Measurements from ENCODE around the gene ZBTB7C.

Gene ZBTB7C

DNA sequence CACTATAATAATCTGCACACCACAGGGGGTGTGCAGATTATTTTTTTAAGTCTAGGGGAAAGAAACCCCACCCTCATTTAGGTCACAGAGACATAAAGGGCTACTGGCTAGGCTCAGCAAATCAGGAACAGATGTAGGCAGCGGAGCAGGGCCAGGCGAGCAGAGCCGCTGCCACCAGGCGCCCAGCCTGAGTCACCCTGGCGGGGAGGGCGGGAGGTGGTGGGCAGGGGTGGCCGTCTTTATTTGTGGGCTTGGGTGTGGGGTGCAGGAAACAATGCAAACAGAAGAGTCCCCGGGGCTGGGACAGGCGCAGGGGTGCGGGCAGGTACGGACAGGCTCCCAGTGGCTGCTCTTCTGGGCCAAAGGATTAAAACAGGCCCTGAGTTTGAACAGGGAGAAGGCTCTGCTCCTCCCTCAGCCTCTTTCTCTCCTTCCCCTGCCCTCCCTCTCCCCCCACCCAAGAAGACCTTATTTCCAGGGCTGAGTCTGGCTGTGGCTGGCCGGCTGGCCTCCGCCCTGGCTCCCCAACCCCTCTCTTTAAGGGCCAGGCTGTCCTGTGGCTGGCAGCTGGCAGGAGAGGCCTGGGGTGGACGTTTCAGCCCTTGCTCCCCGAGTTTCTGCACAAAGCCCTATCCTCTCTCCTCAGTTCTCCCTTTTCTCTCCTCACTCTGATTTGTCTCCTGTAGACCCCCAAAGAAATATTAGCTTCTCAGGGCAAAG is 335.8 kb downstream of the ZBTB7C start:
- no peak for DNase-seq

DNA sequence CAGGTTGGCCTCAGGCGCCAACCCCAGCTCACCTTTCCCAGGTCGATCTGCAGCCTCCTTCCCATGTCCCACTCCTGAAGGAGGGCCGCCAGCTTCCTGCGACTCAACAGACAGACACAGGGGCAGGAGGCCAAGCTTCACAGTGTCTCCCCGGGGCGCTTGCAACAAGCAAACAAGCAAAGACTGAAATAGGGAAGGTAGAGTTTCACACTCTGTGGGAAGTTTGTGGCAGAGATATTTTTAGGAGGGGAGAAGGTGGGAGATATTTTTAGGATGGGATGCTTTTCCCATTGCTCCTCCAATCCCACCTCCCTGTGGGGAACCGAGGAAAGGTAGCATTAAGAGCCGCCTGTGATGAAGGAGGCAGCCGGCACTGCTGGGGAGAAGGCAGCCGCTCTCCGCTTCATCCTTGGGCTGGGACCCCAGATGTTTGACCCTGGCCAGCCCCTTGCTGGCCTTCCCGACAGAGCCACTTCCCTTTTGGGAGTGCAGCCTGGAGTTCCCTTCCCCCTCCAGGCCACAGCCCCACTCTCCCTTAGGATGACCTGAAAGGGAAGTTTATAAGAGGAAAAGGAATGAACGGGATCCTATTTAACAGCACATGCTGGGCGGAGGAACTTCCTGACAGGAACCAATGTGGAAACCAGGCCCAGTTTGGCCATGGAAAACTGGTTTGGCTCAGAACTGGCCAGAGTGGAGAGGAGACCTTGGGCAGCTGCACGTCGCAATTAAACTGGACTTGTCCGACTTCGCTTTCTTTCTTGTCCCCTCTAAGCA is 336.6 kb downstream of the ZBTB7C start:
- DNase-seq = no peak

DNA sequence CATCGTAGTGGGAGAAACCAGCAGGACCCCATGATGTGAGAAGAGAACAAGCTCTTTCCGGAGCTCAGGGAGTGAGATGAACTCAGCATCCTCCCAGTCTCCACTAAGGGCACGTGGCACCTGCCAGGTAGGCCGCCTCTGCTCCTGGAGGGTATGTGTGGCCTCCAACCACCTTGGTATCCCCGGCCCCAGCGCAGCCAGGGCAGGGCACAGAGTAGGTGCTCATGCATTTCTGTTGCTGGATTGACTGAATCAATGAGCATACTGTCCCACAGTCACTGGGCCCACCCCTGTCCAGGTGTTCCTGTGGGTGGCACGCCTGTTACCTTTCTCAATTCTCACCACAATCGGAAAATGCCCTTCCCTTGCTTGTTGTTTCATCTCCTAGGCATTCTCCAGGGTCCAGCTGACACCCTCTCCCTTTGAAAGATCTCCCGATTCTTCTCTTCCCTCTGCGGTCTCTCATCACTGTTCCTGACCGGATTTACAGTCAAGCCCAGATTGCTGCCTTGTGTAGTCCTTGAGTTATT is 340.2 kb downstream of the ZBTB7C start:
- no peak for DNase-seq

DNA sequence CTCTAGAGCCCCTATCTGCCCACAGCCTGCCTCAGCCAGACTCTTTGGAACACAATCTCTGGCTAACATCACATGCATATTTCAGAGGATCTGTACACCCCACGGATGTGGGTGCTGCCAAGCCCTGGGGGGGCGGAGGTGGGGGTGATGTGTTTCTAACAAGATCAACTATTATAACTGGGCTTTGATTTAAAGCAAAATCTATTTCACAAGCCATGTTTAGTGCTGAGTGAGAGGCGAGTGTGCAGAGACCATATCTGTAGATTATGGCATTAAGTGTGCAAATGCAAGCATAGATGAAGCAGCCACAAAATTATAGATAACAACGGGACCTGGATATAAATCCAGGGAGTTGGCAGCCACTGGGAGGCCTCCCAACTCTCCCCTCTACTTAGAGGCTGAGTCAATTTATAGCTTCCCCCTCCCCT is 342.9 kb downstream of the ZBTB7C start:
- no peak for DNase-seq

DNA sequence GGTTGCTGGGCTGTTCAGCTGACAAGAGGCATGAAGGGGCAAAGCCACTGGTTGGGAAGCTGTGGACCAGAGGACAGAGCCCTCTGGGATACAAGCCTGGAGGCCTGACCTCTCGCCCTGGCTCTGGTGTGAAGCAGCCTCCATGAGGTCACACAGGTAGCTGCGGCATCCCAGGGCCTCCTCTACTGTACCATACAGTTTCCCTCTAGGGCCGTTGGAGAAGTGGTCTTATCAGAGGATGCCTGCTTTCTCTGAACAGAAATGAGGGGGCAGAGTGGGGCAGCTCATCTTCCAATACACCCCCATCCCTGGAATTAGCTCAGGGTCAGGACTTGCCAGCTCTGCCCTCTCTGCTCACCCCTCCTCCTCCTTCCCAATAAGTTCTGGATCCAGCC is 343.6 kb downstream of the ZBTB7C start:
- no peak for DNase-seq

DNA sequence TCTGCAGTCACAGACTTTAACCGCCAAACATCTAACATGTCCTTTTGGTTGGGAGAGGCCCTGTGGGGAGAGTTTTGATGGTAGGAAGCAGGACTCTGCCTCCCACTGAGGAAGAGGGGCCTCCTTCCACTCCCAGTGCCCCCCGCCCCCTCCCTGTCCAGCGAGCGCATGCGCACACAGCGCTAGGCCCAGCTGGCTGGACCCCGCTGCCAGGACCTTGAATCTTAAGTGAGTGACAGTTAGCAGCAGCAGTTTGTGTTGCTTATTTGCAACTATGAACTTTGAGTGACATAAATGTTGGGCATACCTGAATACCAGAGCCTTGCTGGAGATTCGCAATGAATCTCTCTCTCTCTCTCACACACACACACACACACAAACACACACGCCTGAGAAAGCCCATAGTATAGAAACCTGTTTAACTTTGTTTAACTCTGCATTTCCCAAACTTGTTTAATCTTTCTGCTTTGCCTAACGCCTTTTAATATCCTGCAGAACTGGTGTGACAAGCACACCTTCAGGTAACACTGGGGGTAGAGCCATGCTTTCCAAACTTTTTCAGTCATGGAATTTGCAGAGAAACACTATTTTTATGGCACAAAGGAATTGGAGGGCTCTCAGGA is 344.1 kb downstream of the ZBTB7C start:
- DNase-seq = no peak

DNA sequence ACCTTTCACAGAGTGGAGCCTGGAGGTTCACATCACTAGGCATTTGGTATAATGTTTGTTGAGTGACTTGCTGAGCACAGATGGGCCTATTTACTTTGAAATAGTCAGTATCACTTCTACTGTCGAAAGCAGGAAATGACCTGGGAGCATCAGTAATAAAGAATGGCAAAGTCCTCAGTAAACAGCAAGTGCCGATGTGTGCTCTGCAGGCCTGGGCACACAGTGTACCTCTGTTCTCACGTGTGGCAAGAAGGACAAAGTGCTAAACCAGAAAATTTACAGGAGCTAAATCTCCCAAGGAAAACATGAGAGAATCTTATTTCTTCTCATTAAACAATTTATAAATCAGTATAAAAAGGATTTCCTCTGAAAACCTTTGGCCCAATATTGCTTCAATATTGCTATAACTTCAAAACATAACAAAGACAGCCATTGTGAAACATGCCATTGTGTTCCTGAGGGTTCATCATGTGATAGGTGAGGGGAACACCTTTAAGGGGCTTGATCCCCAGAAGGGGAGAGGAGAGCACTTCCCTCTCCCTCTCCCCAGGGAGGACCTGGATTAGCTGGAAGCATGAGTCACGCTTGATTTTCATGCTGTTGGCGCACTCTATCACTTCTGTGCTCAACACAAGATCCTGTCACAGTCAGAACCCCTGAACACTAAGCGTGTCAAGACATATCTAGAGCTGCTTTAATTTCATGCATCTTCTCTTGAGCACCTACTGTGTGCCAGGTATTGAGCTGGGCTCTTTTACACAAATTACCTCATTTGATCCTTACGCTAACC is 347.2 kb downstream of the ZBTB7C start:
- DNase-seq = no peak

DNA sequence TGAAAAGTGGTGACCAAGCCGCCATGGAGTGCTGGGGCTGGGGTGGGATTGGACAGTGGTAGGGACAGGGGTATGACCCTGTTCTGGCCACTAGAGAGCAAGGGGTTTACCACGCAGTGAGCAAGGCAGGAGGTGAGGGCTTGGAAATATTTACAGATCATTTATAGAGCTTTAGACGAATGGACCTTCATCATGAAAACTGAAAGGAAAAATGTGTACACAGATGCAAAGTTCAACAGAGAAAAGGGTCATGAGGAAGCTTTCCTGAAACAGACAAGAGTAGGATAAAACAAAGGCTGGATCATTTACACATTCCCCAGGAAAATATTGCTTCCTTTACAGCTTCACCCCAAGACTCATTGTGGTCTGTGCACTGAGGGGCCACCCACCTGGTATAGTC is 348.2 kb downstream of the ZBTB7C start:
- DNase-seq = no peak

DNA sequence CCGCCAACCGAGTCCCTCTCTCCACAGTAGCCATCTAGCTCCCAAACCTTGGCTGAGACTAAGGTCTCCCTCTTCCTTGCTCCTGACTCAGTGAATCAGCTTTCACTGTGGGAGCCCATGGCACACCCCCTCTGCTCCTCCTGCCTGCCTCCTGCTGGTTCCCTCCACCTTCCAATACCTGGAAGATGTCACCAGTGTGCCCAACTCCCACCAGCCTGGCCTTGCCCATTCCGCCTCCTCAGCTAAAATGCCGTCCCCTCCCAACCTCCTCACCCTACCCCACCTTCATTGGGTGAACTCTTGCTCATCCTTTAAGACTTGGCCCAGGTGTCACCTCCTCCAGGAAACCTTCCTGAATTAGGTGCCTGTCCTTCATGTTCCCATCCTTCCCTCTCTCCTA is 348.8 kb downstream of the ZBTB7C start:
- no peak for DNase-seq

DNA sequence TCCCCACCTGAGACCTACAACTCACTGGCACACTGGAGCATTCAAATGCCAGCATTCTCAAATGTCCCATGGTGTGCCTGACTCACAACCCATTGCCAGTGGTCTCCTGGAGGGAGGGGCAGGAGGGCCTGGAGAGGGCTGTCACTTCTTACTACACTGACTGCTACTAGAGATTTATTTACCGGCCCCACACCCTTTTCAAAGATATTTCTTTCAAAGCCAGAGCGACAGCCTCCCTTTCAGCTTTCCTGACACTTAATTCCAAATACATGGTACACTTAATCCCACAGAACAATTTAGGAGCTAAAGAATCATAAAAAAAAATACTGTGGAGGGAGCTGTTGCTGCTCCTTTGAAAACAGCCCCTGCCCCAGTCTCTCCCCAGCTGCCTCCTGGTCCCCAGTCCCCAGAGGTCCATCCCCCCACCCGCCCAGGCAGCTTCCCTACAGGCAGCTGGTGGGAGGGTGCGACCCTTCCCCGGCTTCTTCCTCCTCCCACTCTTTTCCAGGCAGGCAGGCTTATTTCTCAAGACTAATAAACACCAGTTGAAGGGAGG is 349.6 kb downstream of the ZBTB7C start:
- DNase-seq = no peak

DNA sequence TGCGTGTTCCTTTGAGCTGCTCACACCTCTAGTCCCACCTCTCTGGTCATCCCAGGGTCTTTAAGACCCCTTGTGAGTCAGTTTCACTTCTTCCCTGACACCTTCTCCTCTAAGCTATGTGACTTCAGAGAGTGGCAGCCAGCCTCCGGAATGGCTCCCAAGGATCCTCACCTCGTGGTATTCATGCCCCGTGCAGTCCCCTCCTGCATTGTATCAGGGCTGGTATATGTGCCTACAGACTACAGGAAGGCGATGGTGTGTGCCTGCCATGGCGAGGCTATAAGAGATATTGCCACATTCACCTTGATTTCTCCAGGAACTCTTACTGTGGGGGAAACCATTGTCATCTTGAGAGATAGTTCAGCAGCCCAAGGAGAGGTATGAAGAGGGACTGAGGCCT is 350.7 kb downstream of the ZBTB7C start:
- DNase-seq = no peak

DNA sequence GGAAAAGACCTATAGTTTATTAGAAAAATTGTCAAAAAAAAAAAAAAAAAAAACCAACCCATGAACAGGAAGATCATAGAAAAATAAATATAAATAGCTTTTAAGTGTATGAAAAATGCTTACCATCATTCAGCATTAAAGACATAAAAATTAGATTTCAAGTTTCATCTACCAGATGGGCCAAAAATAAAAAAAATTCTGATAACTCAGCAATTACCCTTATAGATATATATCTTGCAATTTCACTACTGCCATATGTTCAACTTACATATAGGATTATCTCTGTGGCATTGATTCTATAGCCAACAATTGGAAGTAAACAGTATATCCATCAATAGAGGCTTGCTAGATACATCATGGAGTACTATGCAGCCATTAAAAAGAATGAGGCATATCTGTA is 352.2 kb downstream of the ZBTB7C start:
- DNase-seq = no peak

DNA sequence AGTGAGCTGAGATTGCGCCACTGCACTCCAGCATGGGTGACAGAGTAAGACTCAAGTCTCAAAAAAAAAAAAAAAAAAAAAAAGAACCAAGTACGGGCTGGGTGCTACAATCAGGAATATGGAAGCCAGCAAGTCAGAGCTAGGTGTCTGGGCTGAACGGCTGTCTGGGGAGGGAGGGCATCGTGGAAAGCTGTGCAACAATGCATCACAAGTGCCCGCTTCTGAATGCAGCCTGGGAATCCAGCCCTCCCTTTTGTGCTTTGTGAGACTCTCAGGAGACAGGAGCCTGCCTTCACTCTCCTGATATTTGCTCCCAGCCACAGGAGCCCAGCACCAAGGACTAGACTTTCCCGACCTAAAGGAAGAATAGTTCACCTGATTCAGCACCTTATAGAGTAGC is 353.8 kb downstream of the ZBTB7C start:
- DNase-seq = no peak

DNA sequence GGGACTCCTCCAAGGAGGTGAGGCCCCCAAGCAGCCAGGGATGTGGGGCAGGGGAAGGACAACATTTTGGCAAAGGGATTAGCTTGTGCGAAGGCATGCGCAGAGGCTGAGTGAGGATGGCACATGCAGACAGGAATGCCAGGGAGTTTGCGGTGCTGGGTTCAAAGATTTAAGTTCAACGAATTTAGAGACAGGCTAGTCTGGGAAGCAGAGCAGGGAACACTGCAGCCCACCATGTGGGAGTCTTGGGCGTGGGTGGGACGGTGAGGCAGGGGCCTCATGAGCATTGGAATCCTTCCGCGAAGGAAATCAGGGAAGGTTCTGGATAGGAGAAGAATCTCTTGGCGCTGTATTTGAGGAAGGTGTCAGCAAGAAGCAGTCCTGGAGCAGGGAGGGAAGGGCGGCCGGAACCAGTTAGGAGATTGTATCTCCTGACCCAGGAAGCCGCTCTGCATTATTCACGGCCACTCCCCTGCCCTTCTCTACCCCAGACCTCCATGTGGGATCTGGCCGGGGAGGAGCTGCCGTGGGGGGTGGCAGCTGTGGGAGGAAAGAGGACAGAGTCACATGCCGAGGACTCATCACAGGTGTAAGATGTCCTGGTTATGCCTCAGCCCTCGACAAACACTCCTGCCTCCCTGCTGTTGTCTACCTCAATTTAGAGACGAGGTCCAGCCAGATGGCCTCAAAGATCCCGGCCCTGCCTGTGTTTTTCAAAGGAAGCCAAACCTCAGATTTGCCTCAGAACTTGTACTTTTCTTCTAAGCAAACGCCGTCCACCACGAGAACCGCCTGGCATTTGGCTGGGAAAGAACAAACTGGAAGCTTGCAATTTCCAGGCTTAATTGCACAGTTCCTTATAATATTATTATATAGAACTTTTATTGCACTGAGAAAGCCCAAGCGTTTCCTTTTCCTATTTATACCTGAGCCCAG is 355.0 kb downstream of the ZBTB7C start:
- DNase-seq = no peak

DNA sequence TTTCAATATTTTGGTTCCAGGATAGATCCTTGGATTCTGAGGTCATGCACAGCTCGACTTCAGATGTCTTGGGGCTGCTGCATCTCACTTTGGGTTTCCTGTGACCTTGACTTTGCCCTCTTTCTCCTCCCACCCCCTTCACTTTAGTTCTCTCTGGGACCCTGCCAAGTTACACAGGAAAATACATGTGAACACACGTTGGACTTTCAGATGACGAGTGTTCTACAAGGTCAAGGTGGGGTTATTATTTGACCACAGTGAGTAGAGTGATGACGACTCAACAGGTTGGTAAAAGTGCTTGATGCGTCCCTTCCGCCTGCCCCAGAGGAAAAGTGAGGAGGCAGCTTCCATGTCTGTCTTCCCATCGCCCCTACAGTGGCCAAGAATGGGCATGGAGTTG is 356.3 kb downstream of the ZBTB7C start:
- DNase-seq = no peak

DNA sequence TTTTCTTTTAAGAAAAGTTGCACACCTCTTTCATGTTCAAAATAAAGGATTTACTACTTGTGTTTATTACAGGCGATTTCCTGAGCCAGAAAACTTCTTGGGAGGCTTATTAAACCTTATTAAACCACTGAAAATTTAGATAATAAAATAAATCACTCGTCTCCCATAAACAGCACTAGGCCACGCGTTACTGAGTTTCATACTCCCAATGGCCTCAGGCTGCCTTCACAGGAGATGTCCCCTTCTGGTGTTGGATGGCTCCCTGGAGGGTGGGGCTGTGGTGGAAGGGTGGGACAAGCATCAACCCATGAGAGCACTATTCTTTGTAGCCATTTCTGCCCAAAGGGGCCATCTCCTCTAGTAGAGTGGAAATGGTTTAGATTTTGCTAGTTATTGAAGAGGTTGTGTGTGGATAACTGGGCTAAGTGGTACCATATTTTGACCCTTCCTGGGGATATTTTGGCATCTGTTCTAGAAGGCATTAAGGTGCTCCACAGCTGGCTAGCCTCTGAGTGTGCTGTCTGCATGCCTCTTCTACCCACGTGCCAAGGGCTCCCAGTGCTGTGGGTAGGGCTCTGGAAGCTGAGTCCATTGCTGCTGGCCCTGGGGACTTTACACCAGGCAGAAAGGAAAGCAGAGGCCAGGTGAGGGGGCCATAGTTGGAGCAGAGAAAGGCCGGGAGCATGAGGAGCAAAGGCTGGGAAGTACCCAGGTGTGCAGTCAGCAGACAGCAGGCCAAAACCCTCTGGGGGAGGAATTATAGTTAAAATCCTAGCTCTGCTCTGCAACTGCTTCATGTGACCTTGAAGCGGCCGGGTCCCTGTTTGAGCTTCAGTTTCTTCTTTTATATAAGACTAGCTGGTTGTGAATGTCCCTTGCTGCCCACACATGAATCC is 357.0 kb downstream of the ZBTB7C start:
- no peak for DNase-seq

DNA sequence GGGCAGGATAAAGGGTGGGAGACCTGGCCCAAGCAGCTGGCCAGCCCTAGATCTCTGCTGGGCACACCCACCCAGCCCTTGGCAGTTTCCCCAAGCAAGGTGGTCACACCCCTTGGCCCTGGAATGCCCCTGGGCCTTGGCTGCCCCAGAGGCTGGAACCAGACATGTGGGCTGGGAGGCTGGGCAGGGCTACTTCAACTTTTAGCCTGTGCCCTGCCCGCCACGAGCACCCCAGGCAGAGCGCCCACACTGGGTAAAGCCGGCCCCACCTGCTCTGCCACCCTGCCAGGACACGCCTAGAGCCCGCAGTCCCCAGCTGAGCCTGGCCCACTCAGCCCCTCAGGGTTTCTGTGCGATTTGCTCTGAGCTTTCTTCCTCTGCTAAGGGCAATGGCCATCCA is 359.0 kb downstream of the ZBTB7C start:
- no peak for DNase-seq

DNA sequence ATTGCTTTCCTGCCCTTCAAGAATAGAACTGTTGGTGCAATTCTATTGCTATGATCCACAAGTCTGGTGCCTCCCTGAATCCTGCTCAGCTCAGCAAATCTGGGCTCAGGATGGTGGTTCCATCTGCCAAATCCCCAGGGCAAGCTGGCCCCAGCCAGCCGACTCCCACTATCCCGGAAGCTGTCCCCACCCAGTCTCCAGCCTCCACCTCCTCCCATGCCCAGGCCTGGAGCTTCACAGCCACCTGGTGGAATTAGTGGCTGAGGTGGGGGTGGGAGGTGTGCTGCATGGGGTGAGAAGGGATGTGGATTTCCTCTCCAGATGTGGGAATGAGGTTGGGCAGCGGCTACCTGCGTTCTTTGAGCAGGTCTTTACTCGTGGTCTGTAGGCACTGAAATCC is 359.4 kb downstream of the ZBTB7C start:
- no peak for DNase-seq

DNA sequence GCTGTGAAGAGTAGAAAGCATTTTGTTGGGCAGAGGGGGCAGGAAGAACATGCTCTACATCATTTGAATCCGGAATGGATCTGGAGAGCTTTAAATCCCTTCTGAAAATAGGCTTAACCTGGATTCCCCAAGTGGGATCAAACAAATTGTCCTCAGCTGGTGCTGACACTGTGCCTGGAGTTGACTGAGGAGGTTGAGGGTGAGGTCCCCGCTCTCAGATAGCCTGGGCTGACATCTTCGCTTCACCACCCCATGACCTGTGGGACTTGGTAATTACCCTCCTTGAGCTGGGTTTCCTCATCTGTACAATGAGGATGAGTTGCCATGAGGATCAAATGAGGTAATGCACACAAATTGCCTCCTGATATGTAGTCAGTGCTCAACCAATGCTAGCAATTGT is 360.9 kb downstream of the ZBTB7C start:
- no peak for DNase-seq

DNA sequence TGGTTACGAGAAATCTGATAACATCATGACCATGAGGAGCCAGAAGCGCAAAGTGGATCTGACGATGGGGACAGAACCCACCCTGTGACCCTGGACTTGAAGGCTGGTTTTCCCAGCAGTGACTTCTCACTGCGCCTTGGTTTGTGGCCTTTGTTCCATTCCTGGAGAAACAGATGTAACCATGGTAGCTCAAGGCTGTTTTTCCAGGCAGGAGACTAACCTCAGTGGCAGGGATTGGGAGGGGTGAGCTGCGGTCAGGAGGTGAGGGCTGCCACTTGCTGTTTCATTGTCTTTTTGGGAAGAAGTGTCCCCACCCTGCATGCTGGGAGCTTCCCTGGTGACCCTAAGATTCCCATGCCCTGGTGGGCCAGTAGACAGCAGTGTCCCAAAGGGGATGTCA is 362.3 kb downstream of the ZBTB7C start:
- no peak for DNase-seq

DNA sequence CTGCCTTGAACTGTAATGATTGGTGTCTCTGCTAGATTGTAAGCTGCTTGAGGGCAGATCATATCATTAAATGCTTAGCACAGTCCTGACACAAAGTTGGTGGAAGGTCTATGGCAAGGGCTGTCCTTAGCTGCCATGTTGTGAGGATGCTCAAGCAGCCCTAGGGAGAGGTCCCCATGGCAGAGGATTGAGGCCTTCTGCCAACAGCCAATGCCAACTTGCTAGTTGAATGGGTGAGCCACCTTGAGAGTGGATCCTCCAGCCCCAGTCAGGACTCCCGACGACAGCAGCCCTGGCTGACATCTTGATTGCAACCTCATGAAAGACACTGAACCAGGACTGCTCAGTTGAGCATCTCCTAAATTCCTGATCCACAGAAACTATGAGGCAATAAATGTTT is 363.4 kb downstream of the ZBTB7C start:
- no peak for DNase-seq

All from stimulated activated CD4-positive, alpha-beta T cell treated with anti-CD3 and anti-CD28 coated beads, Interleukin-4, amount 100 ng/mL, for 24 hours (primary cell).